Muscle layer of duodenum (tissue), 2 donors: ENCODE measurements around the gene LRRC8E.
"Not testable (repeated sequence)": the region's sequence is repeated elsewhere in the genome, so short reads cannot be mapped to it uniquely, and the experiment has no call there.

ENCODE experiments used
- H3K27ac ChIP-seq: one replicate; pipeline ENCODE4 v1.7.0; 2013; ENCODE audit warnings: mild to moderate bottlenecking, low read length
- H3K27me3 ChIP-seq: one replicate; pipeline ENCODE4 v1.7.0; 2013; ENCODE audit warnings: low read depth, mild to moderate bottlenecking, control low read depth, low read length
- H3K36me3 ChIP-seq, 2 donors: one replicate each; pipeline ENCODE4 v1.7.0; 2013; ENCODE audit warnings: low read length in 2 of 2, control low read depth in 1 of 2, mild to moderate bottlenecking in 1 of 2; ENCODE audit not compliant: insufficient read depth in 2 of 2, control insufficient read depth in 1 of 2
- H3K4me1 ChIP-seq, 2 donors: one replicate each; pipeline ENCODE4 v1.7.0; 2013; ENCODE audit warnings: low read length in 2 of 2, mild to moderate bottlenecking in 2 of 2, control low read depth in 1 of 2, moderate library complexity in 1 of 2; ENCODE audit not compliant: insufficient read depth in 2 of 2, control insufficient read depth in 1 of 2
- H3K4me3 ChIP-seq, 2 donors: one replicate each; pipeline ENCODE4 v1.7.0; 2013; ENCODE audit warnings: low read length in 2 of 2, low read depth in 1 of 2, mild to moderate bottlenecking in 1 of 2
- H3K9me3 ChIP-seq, 2 donors: one replicate each; pipeline ENCODE4 v1.7.0; 2013; ENCODE audit warnings: low read length in 2 of 2, control low read depth in 1 of 2, mild to moderate bottlenecking in 1 of 2; ENCODE audit not compliant: control insufficient read depth in 1 of 2
- donor health status: healthy.

The LRRC8E gene

DNA sequence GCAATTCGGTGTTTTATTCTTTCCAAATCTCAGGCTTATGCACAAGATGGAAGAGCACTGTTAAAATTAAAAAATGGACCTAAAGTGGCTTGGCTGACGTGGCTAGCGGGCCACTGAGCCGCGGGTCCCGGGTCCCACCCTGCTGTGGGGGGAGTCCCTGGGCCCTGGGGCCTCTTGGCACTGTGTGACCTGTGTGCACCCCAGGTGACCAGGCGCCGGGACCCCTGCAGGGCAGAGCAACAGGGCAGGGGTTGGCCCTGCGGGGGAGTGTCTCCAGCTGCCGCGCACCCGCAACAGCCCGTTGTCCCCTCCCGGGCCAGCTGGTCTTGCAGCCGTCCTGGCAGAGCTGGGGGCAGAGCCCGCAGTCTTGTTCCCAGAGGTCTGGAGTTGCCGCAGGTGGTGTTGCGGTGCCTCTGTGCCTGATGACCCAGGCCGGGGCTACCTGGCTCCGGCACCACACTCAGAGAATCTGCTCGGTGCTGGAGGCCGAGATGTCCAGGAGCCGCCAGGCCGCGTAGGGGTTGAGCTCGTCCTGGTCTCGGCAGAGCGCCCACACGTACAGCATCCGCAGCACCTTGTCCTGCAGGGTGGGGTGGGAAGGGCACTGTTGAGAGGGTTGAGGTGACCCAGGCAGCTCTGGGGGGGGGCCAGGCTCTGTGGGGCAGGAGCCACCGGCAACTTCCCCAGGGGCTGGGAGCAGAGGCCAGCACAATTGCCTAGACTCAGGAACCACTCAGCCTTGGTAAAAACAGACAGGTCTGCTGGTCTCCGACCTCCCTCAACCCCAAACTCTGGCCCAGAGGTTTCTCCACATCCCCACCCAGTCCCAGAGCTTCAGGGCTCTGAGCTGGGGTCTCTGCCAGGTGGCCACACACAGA, 38.7 kb downstream of the LRRC8E start:
- Histone ChIP-seq H3K4me3 (peak overlapping the region in 1 of 2 donors; percentile 58), H3K4me1 (peaks cover 0 to 75% of the 10 kb centered on the region in 2 donors), H3K27ac (no peak overlapping the region), H3K9me3 (no peaks in the 10 kb centered on the region), H3K27me3 (no peaks in the 10 kb centered on the region), H3K36me3 (peaks cover 7 to 22% of the 10 kb centered on the region in 2 donors)

DNA sequence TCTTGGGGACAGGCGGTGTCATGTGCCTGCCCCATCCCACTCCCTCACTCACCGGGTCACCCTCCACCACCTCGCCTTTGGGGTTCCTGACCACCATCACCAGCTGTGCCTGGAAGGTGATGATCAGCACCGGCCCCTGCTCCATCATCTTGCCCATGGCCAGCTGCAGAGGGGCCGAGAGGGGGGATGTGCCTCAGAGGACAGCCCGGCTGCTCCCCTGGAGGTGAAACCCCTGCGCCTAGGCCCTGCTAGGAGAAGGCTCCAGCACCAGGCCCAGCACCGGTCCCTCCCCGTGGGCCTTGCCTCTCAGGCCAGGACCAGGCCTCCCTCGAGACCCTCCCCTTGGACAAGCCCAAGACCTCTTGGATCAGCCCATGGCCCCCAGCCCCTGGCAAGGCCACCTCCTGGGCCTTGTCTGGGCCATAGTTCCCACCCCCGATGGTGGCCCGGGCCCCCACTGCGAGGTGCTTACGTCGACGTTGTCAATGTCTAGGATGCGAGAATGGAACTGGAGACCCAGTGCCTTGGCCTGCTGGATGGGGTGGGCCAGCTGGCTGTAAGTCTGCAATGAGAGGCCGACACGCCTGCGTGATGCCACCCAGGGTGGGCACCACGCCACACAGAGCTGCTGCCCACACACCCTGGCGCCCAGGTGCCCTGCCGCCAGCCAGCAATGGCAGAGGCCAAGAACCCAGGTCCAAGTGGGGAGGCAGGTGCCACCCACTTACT, 39.5 kb downstream of the LRRC8E start:
- Histone ChIP-seq H3K4me3 (peak overlapping the region in 1 of 2 donors; percentile 37), H3K27ac (peak overlapping the region; percentile 64), H3K4me1 (peaks cover 0 to 74% of the 10 kb centered on the region in 2 donors)

DNA sequence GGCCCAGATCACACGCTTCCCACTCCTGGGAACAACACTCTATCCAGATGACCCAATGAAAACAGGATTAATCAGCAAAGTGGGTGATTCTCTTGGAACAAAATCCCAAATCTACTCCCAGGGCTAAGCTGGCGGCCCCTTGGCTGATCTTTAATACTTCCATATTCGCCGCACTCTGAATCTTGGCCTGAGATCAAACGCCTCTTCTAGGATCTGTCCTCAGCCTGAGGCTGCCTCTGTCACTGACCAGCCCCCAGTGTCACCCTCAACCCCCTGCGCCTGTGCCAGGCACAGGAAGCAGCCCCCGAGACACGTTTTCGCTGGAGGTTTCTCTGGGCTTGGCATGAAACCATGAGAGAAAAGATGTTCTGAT, 40.0 kb downstream of the LRRC8E start:
- H3K9me3 ChIP-seq = no peaks in the 10 kb centered on the region
- H3K27ac ChIP-seq = peak overlapping the region; percentile 64
- H3K4me3 ChIP-seq = peak overlapping the region in 1 of 2 donors; percentile 37
- peaks cover 7 to 23% of the 10 kb centered on the region in 2 donors for H3K36me3 ChIP-seq
- peaks cover 0 to 69% of the 10 kb centered on the region in 2 donors for H3K4me1 ChIP-seq
- no peaks in the 10 kb centered on the region for H3K27me3 ChIP-seq

More for the DNA sequence above, 39.5 kb downstream of the LRRC8E start:
- peaks cover 4 to 22% of the 10 kb centered on the region in 2 donors for H3K36me3 ChIP-seq
- no peaks in the 10 kb centered on the region for H3K27me3 ChIP-seq
- no peaks in the 10 kb centered on the region for H3K9me3 ChIP-seq

DNA sequence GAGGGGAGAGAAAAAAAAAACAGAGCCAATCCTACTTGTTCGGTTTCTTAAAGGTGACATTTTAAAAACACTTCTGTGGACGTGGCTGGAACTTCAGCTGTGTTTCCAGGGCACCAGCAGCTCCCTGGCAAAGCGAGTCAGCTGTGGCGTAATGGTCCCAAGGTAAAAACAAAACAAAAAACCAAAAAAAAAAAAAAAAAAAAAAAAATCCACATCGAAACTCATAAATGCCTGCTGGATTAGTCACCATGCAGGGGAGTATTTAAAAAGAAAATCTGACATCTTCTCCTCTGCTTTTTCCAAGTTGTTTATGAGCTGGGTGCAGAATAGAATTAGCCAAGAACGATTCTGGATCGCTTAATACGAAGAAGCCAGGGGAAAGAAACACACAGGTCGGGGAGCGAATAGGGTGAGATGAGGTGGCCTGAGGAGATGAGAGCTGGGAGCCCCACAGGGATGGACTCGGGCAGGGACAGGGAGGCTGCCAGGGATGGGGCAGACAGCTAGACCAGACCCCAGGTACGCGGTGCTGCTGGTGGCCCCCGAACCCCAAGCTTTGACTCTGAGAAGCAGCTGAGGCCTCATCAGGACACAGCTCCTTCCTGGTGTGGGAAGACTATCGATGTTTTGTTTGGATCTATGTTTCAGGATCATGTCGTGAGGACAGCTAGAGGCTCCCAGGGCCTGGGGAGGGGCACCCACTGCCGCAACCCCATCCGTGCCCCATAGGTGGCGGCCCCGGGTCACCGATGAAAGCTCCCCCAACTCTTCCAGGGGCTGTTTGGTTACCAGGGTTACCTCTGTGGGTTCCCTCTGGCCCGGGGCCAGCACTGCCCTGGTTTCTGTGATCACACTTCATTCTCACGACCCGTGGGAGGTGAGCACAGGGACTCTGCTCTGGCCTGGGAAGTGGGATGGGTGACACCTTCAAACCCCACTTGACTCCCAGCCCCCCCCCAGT, 40.7 kb downstream of the LRRC8E start:
- H3K4me3 ChIP-seq = peak overlapping the region in 1 of 2 donors; percentile 37
- no peaks in the 10 kb centered on the region for H3K27me3 ChIP-seq
- peaks cover 0 to 68% of the 10 kb centered on the region in 2 donors for H3K4me1 ChIP-seq
- H3K27ac ChIP-seq = peak overlapping the region; percentile 64
- H3K36me3 ChIP-seq = peaks cover 12 to 30% of the 10 kb centered on the region in 2 donors
- no peaks in the 10 kb centered on the region for H3K9me3 ChIP-seq

- not testable (repeated sequence) for H3K9me3 ChIP-seq, H3K27me3 ChIP-seq, H3K4me3 ChIP-seq, H3K27ac ChIP-seq
- H3K36me3 ChIP-seq = peaks cover 12 to 39% of the 10 kb centered on the region in 2 donors
- peaks cover 0 to 58% of the 10 kb centered on the region in 2 donors for H3K4me1 ChIP-seq
Measured at GRCh38 chr19:7930030-7930429, 41.7 kb downstream of the LRRC8E start.

- peaks cover 0 to 52% of the 10 kb centered on the region in 2 donors for H3K4me1 ChIP-seq
- H3K27me3 ChIP-seq = no peaks in the 10 kb centered on the region
- H3K27ac ChIP-seq = peak overlapping the region; percentile 51
- H3K36me3 ChIP-seq = peaks cover 15 to 47% of the 10 kb centered on the region in 2 donors
- H3K4me3 ChIP-seq = no peak overlapping the region
- H3K9me3 ChIP-seq = no peaks in the 10 kb centered on the region
Measured at GRCh38 chr19:7930765-7931164, 42.5 kb downstream of the LRRC8E start.

DNA sequence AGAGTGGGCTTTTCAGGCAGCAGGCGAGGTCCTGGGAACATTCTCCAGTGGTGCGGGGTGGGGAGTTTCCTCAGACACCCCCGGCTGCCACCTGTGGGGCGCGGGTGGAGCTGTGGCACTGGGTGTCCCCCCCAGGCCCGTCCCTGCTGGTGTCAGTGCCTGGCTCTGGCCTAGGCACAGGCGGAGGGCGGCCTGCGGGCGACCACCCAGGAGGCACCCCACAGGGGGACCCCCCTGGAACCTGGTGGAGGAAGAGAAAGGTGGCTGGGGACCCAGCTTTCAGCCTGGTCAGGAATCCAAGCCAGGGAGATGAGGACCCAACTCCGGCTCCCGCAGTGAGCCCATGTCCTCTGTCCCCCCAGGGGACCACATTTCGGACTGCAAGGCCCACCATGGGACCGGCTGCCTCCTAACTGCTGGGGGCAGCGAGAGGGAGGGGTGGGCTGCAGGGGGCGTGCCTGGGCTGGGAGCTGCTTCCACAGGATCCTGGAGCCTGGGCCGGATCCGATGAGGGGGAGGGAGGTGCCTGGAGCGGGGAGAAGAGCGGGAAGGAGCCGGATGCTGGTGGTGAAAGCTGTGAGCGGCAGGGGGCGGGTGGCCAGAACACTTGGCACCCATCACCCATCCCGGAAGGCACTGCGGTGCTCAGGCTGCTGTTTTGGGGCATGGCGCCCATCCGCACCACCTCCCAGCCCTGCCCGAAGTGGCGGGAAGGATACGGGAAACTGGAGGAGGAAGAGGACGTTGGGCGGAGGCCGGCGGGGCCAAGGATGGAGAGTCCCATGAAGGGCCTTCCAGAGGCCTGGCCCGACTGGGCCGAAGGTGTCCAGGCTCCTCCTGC, 43.1 kb downstream of the LRRC8E start:
- Histone ChIP-seq H3K27me3 (no peaks in the 10 kb centered on the region), H3K9me3 (no peaks in the 10 kb centered on the region), H3K27ac (peak overlapping the region; percentile 51), H3K4me3 (no peak overlapping the region), H3K4me1 (peaks cover 0 to 48% of the 10 kb centered on the region in 2 donors), H3K36me3 (peaks cover 17 to 53% of the 10 kb centered on the region in 2 donors)

GRCh38 chr19:7932276-7932929, 44.1 kb downstream of the LRRC8E start:
- Histone ChIP-seq H3K4me1 (peaks cover 0 to 39% of the 10 kb centered on the region in 2 donors), H3K4me3 (no peak overlapping the region), H3K27ac (no peak overlapping the region)

DNA sequence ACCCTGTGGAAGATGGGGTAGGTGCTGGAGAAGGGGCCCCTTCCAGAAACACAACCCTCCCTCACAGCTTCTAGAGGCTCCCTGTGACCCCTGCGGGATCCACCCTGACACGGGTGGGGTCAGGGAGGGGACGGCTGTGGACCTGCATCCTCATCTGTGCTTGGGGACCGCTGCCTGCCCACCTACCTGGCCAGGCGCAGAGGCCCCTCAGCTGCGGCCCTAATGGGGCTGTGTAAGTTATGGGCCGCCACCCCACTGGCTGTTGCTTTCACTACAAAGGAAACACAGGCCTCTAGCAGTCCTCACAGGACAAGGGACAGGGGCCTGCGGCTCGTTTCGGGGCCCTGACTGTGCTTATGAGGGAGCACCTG, 44.6 kb downstream of the LRRC8E start:
- H3K36me3 ChIP-seq = peaks cover 20 to 63% of the 10 kb centered on the region in 2 donors
- no peaks in the 10 kb centered on the region for H3K9me3 ChIP-seq
- no peaks in the 10 kb centered on the region for H3K27me3 ChIP-seq
- no peak overlapping the region for H3K27ac ChIP-seq
- peaks cover 0 to 34% of the 10 kb centered on the region in 2 donors for H3K4me1 ChIP-seq
- H3K4me3 ChIP-seq = no peak overlapping the region

More at GRCh38 chr19:7932276-7932929, 44.1 kb downstream of the LRRC8E start:
- no peaks in the 10 kb centered on the region for H3K27me3 ChIP-seq
- H3K36me3 ChIP-seq = peaks cover 19 to 58% of the 10 kb centered on the region in 2 donors
- no peaks in the 10 kb centered on the region for H3K9me3 ChIP-seq

- Histone ChIP-seq H3K9me3 (no peaks in the 10 kb centered on the region), H3K36me3 (peaks cover 20 to 65% of the 10 kb centered on the region in 2 donors), H3K27me3 (no peaks in the 10 kb centered on the region), H3K4me1 (peaks cover 0 to 29% of the 10 kb centered on the region in 2 donors), H3K27ac (no peak overlapping the region), H3K4me3 (no peak overlapping the region)
Measured at GRCh38 chr19:7933411-7933810, 45.1 kb downstream of the LRRC8E start.
